HEK293T (cell line): ENCODE measurements around the gene SLC25A26.

Experiments
- ARNT ChIP-seq: fragments of 450-650 bp; IDR thresholded peaks from 2 replicates; pipeline ENCODE4 v1.6.1; 2017; ENCODE audit warnings: mild to moderate bottlenecking
- BHLHE40 ChIP-seq: fragments of 450-650 bp; IDR thresholded peaks from 2 replicates; pipeline ENCODE4 v1.6.1; 2016; ENCODE audit warnings: mild to moderate bottlenecking, moderate library complexity, borderline replicate concordance
- FOXA1 ChIP-seq: fragments of 450-650 bp; IDR thresholded peaks from 2 replicates; pipeline ENCODE4 v1.6.1; 2016; ENCODE audit warnings: mild to moderate bottlenecking
- FOXK2 ChIP-seq: fragments of 450-650 bp; IDR thresholded peaks from 2 replicates; pipeline ENCODE4 v1.6.1; 2016; ENCODE audit warnings: mild to moderate bottlenecking
- FOXM1 ChIP-seq: fragments of 450-650 bp; IDR thresholded peaks from 2 replicates; pipeline ENCODE4 v1.6.1; 2017; ENCODE audit warnings: mild to moderate bottlenecking, borderline replicate concordance
- L3MBTL2 ChIP-seq: fragments of 450-650 bp; conservative IDR thresholded peaks from 2 replicates; pipeline ENCODE4 v1.6.1; 2016; ENCODE audit warnings: mild to moderate bottlenecking
- LEF1 ChIP-seq: fragments of 450-650 bp; IDR thresholded peaks from 2 replicates; pipeline ENCODE4 v1.6.1; 2017; ENCODE audit warnings: mild to moderate bottlenecking, borderline replicate concordance
- NFRKB ChIP-seq: fragments of 450-650 bp; IDR thresholded peaks from 2 replicates; pipeline ENCODE4 v1.6.1; 2016; ENCODE audit warnings: mild to moderate bottlenecking, moderate library complexity
- SP1 ChIP-seq: fragments of 450-650 bp; IDR thresholded peaks from 2 replicates; pipeline ENCODE4 v1.6.1; 2017
- SUZ12 ChIP-seq: fragments of 450-650 bp; IDR thresholded peaks from 2 replicates; pipeline ENCODE4 v1.6.1; 2016; ENCODE audit warnings: mild to moderate bottlenecking
- TARDBP ChIP-seq: fragments of 450-650 bp; IDR thresholded peaks from 2 replicates; pipeline ENCODE4 v1.6.1; 2016
- TF ChIP-seq, protein P1 (sequence below): fragments of 450-650 bp; IDR thresholded peaks from 2 replicates; pipeline ENCODE4 v1.6.1; 2016

DNA sequence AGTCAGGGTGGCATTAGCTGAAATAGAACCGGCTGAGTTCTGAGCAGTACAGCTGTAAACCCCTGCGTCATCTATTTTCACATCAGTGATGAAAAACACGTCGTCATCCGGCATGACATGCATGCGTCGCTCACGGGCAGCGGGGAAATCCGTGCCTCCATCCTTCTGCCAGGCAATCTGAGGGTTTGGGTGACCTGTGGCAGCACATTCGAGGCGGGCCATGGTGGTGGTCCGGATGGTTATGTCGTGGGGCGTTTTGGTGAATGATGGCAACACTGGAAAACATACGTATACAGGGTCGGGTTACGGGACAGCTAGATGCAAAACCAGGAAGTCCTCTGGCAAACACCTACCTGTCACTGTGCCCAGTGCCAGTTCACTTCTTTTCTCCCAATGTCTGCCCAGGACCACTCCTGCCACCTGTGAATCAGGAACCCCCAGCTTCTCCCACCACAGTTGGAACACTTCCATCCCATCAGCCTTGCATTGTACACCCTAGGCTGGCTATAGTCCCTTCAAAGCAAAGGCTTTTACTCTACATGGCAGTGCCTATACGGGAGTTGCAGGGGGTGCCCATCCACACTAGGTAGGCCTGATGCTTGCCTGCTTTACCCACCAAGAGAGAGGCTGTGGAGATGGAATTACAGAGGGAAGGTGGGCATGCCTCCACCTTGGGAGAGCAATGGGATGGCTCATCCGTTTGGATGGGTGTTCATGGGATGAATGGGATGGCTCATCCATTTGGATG lies 163.4 kb downstream of the SLC25A26 start:
- no peak for TF ChIP-seq ARNT
- TF ChIP-seq FOXA1 = no peak
- TF ChIP-seq L3MBTL2 = no peak
- no peak for TF ChIP-seq FOXK2
- TF ChIP-seq LEF1 = no peak
- no peak for TF ChIP-seq SUZ12
- no peak for TF ChIP-seq BHLHE40
- no peak for TF ChIP-seq SP1
- no peak for TF ChIP-seq FOXM1
- TF ChIP-seq TARDBP = no peak
- TF ChIP-seq NFRKB = no peak
- TF ChIP-seq, protein P1, sequence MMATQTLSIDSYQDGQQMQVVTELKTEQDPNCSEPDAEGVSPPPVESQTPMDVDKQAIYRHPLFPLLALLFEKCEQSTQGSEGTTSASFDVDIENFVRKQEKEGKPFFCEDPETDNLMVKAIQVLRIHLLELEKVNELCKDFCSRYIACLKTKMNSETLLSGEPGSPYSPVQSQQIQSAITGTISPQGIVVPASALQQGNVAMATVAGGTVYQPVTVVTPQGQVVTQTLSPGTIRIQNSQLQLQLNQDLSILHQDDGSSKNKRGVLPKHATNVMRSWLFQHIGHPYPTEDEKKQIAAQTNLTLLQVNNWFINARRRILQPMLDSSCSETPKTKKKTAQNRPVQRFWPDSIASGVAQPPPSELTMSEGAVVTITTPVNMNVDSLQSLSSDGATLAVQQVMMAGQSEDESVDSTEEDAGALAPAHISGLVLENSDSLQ = no peak
